GM18520 (cell line): ENCODE results near the gene IGF2BP2.
"Not testable (repeated sequence)": the region's sequence is repeated elsewhere in the genome, so short reads cannot be mapped to it uniquely, and the experiment has no call there.

ENCODE experiments used
- ATAC-seq: cut with Tn5 transposase; IDR thresholded peaks from one replicate; pipeline ENCODE4 v1.9.1; 2021; ENCODE audit not compliant: unreplicated experiment

The IGF2BP2 gene

DNA sequence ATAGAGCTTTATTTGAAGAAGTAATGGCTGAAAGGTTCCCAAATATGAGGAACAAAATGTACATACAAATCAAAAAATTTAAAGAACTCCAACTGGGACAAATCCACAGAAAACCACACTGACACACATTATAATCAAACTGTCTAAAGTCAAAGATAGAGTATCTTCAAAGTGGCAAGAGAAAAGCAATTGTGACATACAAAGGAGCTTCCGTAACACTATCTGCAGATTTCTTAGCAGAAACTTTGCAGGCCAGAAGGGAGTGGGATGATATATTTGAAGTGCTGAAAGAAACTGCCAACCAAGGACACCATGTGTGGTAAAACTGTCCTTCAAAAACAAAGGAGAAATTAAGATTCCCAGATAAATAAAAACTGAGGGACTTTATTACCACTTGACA is 146.8 kb downstream of the IGF2BP2 start:
- ATAC-seq, result no peak

DNA sequence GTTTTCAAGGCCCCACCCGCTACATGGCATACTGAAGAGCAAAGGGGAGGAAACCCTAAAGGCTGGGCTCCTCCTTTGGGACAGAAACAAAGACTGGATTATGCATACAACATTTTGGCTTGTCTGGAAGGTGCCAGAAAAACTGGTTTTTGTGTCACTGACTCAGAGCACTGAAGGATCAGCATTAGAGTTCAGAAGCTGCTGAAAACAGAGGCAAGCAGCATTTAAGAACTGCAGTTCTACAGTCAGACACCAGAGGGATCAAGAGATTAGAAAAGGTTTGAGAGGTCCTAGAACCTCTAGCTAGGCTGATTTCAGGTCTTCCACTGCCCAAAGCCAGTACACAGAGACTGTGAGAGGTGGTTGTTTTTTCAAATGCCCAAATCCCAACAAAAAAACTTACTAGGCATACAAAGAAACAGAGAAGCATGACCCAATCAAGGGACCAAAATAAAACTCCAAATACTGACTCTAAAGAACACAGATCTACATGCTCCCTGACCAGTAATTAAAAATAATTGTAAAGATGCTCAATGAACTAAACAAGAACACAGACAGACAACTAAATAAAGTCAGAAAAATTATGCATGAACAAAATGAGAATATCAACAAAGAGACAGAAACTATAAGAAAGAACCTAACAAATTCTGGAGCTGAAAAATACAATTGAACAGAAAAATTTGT is 147.6 kb downstream of the IGF2BP2 start:
- ATAC-seq, result no peak

DNA sequence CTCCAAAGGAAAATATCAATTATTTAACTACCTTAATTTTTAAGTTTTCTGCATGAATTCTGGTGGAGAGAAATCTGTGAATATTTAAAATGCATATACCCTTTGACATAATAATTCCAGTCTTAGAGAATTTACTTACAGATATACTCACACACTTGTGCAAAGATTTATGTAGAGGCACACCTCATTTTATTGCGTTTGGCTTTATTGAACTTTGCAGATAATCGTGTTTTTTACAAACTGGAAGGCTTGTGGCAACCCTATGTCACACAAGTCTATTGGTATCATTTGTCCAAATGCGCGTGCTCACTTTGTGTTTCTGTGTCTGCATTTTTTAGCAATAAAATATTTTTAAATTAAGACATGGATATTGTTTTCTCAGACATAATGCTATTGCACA is 157.3 kb downstream of the IGF2BP2 start:
- ATAC-seq, result no peak

DNA sequence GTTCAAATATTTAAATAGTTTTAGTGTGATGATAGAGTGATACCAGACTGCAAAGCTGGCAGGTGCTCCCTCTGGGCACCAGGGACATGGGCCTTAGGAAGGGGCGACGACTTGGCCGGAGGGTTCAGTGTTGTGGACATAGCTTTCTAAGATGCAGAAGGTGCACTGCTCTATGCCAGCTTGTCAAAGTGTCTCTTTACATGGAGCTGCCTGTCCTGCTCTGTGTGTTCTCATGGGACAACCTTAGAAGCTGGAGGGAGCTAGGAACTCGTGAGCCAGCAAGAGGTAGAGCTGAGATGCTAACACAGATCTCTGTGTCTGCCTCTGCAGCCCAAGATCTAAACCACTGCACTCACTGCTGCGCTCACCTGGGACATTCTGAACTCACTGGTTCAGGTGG is 160.9 kb downstream of the IGF2BP2 start:
- no peak for ATAC-seq

DNA sequence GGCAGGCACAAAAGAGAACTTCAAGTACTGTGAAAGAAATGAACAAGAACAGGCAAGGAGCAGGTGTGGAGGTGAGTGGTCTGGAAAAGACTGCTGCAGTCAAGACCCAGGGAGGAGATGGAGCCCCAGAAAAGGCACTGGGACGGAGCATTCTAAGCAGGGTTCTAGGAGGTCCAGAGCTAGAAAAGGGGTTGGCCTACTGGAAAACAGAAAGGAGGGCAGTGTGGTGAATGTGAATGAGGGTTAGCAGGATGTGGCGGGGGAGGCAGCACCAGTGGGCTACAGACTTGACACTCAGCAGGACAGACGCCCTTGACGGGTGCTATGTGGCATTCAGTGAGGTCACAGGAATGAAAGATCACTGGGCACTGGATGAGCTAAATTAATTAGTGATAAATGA is 163.1 kb downstream of the IGF2BP2 start:
- no peak for ATAC-seq

DNA sequence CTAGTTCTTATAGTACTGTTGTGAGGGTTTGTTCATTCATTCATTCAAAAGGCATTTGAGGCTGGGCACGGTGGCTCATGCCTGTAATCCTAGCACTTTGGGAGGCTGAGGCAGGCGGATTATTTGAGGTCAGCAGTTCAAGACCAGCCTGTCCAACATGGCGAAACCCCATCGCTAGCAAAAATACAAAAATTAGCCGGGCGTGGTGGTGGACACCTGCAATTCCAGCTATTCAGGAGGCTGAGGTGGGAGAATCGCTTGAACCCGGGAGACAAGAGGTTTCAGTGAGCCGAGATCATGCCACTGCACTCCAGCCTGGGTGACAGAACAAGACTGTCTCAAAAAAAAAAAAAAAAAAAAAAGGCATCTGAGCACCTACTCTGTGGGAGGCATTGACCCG is 163.5 kb downstream of the IGF2BP2 start:
- ATAC-seq, result not testable (repeated sequence)

DNA sequence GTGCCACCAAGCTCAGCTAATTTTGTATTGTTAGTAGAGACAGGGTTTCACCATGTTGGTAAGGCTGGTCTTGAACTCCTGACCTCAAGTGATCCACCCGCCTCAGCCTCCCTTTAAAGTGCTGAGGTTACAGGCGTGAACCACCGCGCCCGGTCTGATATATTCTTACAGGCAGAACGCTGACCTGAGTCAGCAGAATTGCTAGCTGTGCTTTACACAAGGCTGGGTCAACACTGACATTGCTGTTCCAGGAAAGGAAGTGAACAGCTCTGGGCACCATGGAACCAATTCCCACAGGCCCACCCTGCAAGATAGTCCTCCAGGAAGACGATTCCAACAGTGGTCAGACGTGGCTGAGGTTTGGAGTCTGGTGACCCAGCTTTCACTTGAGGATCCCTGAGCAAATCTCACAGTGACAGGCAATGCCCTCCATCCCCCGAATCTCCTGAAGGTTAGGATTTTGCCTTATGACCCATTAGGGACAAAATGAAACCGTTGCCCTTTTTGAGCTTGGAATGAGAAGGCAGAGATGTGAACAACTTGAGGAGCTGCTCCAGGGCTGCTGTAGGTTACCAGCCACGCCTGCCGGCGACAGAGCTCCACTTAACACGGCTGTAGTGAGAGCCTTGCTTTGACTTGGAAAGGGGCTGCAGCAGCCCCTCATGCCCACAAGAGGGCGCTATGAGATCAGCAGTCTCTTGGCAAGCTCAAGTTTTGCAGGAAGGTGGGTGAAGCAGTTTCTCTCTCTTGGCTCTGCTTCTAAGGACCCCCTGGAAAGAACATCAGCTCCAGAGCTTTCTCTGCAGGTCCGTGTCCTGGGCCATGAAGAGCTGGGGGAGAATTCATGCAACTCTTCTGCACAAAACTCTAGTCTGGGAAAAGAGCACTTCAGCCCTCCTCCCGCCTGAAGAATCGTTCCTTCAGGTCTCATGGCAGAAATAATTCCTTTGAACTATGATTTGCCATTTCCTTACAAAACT is 164.6 kb downstream of the IGF2BP2 start:
- no peak for ATAC-seq

DNA sequence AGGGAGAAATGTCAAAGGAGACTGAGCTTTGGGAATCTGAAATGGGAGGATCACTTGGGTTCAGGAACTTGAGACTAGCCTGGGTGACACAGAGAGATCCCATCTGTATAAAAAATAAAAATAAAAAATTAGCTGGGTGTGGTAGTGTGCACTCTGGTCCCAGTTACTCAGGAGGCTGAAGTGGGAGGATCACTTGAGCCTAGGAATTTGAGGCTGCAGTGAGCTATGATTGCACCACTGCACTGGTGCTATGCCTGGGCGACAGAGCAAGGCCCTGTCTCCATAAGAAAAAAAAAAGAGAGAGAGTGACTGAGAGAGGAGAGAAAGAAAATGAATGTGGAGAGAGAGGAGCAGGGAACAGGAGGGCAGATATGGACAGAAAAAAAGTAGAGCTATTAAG is 165.9 kb downstream of the IGF2BP2 start:
- no peak for ATAC-seq

DNA sequence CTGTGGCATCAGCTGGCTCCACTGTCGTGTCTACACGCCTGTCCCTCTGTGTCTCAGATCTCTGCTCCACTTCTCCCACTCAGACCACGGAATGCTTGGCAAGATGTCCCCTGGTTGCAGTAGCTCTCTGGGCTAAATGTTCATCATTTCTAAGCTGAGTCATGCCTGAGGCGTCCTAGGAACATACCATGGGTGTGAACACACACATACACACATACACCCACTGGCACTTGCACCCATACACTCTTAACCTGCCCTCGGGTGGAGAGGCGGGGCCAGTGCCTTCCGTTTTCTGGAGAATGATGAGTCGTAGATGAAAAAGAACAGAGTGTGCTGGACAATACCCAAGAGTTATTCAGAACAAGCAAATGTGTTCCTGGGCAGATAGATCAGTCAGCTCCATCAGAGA is 166.3 kb downstream of the IGF2BP2 start:
- ATAC-seq, result no peak

DNA sequence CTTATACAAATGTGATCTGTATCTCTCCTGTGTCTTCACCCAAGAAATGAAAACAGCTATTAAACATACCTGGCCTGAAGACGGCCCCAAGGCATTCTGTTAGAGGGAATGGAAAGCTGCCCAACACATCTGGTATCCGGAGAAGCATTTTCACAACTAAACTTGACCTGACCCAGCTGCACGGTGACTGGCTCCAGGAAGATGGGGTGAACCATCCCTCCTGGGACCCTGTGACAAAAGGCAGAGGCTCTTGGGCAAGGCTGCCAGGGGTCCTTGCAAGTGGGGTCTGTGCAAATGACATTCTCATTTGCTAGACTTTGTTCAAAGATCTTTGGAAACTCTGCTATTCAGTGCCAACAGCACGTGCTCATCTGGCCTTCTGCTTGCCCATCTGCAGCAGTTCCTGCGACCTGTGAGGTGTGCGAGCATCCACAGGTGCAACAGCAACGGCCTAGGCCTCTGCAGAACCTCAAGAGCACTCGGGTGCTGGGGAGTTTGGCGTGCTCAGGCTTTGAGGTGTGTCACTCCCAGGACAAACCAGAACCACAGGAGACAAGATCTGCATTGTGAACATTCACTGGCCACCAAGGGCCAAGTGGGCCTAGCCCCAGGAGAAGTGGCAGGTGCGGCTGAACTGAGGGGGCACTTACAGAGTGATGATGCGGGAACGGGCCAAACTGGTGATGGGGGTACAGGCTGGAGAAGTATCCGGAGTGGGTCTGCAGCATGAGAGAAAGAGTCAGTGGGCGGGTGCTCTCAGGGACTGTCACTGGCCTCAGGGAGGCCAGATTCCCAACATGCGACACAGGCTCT is 166.9 kb downstream of the IGF2BP2 start:
- no peak for ATAC-seq

DNA sequence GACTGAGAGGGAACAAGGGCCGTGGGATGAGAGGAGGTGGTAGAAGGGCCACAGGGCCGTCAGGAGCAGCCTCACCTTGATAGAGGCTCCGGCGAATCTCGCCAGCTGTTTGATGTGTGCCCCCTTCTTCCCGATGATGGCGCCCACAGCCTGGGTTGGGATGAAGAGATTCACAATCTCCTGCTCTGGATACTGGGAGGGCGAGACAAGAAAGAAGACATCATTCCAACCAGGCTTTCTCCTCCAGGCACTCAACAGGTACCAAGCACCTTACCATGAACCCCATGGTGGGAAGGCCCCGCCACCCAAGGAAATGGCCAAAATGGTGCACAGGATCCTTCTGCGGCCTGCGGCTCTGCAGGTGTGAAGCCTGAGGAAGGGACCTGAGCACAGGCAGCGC is 167.6 kb downstream of the IGF2BP2 start:
- no peak for ATAC-seq

DNA sequence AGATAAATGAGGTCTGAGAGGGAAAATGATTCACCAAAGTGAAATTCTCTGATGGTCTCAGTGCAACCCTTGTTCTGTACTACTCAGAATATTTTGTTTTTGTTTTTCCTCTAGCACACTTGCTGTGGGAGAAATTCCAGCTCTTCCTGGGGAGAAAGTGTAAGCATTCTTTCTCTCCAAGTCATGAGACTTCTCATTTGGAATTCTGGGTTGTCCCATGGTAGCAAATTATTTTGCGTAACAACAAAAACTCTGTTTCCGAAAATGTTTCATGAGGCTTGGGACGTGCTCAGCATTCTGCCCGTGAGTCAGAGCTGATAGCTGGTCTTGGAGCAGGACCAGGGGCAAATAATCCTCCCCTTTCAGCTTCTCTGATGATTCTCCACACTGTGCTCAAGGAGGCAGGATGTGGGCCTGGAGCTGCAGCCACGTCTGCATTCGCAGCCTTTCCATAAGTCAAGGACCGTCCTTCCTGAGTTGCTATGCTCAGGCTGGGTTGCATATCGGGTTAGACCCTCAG is 168.5 kb downstream of the IGF2BP2 start:
- ATAC-seq, result no peak

DNA sequence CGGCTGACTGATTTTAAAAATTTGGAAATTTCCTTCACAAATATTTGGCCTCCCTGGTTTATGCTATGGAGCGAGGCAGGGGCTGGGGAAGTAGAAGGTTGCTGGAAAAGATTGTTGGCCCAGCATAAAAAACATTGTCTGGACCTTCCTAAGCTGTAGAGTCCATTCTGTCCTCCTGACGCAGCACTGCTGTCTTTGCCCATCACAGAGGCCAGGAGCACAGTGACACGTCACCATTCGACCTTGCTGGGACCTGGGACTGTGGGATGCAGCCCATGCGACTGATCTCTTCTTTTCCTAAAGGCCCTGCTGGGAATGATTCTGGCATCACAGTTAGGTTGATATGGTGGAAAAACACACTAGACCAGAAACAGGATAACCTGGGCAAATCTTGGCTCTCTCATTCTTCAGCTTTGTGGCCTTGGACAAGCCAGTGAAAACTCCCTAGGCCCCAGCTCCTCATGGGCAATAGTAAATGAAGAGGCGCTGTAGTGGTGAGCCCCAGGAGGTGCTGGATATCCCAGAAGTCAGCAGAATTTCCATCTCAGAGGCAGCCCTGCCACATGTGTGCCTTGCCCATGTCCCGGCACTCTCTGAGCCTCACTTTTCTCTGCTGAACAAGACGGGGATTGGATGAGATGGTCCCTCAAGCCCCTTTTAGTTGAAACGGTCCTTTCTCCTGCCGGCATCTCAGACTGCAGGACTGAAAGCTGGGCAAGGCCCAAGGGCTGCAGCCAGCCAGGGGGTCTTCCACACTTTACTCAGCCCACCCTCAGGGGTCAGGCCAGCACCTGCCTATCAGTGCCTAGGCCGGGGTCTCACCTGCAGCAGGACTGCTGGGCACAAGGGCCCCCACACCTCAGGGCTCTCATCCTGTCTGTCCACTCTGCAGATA is 169.2 kb downstream of the IGF2BP2 start:
- no peak for ATAC-seq

DNA sequence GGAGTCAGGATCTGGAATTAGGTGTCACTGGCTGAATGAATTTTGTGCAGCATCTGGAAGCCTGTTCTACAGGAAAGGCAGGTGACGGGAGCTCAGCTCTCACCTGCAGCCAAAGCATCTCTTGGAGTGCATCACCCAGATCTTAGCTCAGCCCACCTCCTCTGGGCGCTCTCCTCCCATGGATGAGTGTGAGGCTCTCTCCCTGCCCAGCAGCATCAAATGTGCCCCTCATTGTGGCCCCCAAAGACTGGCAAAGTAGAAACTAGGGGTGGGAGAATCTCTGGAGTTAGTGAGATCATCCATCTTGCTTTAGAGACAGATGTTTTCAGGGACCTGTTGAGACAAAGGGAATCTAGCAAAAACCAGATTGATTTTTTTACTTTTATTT is 170.1 kb downstream of the IGF2BP2 start:
- ATAC-seq, result no peak

DNA sequence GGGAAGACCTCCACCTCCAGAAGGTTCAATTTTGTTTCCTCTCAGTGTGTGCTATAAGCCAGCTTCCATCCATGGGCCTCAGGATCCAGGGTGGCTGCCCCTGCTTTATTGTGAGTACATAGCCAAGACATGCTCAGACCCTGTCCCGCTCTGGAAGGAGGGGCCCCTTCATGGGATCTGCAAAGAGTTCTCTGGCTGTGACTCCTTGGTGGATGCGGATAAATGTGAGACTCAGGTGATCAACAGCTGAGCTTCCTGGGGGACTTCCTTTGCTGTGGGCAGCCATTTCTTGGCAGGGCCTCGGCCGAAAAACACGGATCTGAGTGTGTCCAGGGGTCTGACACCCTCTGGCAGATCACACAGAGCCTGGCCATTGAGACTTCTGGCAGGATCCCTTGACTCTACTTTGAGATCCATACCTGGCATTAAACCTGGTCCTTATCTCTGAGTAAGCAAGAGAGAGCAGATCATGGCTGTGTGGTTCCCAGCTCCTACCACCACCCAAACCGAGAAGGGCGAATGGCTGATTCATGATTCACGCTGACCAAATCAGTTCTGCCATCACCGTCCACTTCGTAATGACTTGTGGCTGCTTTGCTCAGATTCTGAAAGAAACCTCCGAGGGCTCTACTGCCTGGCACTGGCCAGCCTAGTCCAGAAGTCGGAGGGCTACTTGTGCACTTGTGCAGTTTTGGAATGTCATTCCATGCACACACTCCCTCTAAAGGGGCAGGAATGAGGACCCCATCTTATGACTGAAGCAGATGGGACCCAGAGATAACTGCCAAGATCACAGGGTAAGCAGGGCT is 170.7 kb downstream of the IGF2BP2 start:
- ATAC-seq, result no peak

DNA sequence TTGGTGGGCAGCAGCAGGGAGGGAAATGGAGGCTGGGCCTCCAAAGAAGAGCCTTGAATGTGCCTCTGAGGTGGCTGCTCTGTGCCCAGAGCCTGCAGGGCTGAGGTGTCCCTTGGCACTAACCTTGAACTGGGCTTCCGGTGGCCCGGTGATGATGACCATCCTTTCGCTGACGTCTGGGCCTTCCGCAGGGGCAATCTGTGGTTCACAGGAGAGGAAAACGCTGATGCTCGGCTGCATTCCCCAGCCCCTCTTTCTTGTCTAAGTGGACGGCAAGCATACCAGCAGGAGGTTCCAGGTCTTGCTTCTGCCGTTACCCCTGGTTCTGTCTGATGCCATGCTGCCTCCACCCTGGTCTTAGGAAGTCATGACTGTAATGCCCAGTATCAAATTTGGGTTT is 172.9 kb downstream of the IGF2BP2 start:
- ATAC-seq, result no peak

DNA sequence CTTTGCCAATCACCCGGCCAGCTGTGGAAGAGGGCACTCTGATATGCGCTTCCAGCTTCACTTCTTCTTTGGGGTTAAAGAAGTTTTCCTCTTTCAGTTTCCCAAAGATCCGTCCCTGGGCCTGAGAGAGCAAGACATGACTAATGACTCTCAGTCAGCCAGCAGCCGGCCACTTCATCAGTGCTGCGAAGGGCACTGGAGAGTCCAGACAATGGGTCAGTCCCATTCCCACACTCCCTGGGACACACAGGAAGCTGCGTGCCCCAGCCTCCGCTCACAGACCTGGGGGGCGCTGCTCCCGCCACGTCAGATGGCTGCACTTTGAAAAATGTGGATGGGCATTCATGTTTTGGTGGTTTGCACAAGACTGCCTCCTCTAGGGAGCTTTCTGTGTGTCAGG is 175.4 kb downstream of the IGF2BP2 start:
- ATAC-seq, result no peak

DNA sequence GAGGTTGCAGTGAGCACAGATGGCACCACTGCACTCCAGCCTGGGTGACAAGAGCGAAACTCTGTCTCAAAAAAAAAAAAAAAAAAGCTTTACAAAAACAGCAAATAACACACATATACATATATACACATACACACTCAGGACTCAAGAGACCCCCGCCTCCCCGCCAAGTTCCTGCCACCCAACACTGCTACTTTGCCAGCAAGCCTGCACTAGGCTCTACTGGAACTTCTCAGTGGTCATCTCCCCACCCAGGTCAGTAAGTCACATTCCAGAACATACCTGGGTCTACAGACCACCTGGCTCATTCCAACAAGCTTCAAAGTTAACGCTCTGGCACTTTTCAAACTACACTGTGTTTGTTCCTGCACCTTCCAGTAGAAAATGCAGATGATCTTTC is 176.4 kb downstream of the IGF2BP2 start:
- no peak for ATAC-seq

DNA sequence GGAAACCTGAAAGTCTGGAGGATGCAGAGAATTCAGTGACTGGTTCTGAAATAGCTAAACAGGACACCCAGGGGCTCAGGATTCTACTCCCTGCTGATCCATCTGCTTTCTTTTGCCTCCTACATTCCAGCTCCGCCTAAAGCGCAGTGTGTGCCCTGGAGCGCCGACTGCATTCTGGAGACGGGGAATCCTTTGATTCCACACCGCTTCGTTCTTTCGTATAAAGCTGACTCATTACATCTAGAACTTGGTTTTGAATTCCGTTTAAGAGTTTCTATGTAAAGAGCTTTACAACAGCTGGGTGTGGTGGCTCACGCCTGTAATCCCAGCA is 177.0 kb downstream of the IGF2BP2 start:
- no peak for ATAC-seq
